Gastrocnemius medialis (tissue), 4 donors: ENCODE results near the gene MTHFD2.

Experiments used
- POLR2A ChIP-seq, 2 donors: fragments of 450-650 bp; IDR thresholded peaks; one replicate each; pipeline ENCODE4 v1.6.1; 2017; ENCODE audit warnings: antibody characterized with exemption in 2 of 2, mild to moderate bottlenecking in 2 of 2, moderate library complexity in 2 of 2
- TF ChIP-seq, protein P1 (sequence below), 5 experiments: fragments of 450-650 bp in 3 of 5; fragments of 200-600 bp in 2 of 5; sonication (generic) in 2 of 5; IDR thresholded peaks in 4 of 5; conservative IDR thresholded peaks in 1 of 5; 1 replicate in 4 of 5; 2 replicates in 1 of 5; pipeline ENCODE4 v1.5.1; 2016 to 2019; ENCODE audit warnings: antibody characterized with exemption in 5 of 5, mild to moderate bottlenecking in 3 of 5, moderate library complexity in 3 of 5

DNA sequence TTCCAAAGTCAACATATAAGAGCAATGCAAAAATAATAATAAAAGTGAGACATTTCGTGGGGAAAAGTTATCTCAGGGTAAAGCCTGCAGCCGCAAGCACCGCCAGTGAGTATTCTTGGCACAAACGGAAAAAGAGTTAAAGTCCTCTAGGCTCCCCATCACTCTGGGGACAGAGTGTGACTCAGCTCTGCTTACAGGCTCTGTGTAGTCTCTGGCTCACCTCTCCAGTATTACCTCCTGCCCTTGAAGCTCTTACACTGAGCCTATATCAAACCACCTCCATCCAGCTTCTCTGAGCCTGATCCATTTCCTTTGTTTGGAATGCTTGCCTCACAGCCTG is 55.5 kb downstream of the MTHFD2 start:
- TF ChIP-seq, protein P1, sequence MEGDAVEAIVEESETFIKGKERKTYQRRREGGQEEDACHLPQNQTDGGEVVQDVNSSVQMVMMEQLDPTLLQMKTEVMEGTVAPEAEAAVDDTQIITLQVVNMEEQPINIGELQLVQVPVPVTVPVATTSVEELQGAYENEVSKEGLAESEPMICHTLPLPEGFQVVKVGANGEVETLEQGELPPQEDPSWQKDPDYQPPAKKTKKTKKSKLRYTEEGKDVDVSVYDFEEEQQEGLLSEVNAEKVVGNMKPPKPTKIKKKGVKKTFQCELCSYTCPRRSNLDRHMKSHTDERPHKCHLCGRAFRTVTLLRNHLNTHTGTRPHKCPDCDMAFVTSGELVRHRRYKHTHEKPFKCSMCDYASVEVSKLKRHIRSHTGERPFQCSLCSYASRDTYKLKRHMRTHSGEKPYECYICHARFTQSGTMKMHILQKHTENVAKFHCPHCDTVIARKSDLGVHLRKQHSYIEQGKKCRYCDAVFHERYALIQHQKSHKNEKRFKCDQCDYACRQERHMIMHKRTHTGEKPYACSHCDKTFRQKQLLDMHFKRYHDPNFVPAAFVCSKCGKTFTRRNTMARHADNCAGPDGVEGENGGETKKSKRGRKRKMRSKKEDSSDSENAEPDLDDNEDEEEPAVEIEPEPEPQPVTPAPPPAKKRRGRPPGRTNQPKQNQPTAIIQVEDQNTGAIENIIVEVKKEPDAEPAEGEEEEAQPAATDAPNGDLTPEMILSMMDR (IDR thresholded peaks at IDR 0.05 in 4 of 5, conservative IDR thresholded peaks at IDR 0.05 in 1 of 5), result no peak
- TF ChIP-seq POLR2A (IDR thresholded peaks at IDR 0.05), result no peak
